WERI-Rb-1 (cell line): ENCODE measurements around the gene IMMT.

Experiments
- DNase-seq: peaks from one replicate; pipeline ENCODE4 v3.0.0-alpha.2; 2020
- H3K27ac ChIP-seq: fragments of 250-450 bp; sonication (Bioruptor Pico); 2 replicates; pipeline ENCODE4 v1.5.1; 2020; ENCODE audit warnings: mild to moderate bottlenecking, moderate library complexity
- H3K27me3 ChIP-seq: fragments of 250-450 bp; sonication (Bioruptor Pico); 2 replicates; pipeline ENCODE4 v1.5.1; 2021; ENCODE audit warnings: mild to moderate bottlenecking, low read depth, moderate library complexity; ENCODE audit not compliant: insufficient read depth, severe bottlenecking
- H3K36me3 ChIP-seq: fragments of 250-450 bp; sonication (Bioruptor Pico); 2 replicates; pipeline ENCODE4 v1.5.1; 2020; ENCODE audit warnings: mild to moderate bottlenecking, moderate library complexity
- H3K4me3 ChIP-seq: 2 replicates; pipeline ENCODE4 v1.5.1; 2011; ENCODE audit warnings: low read depth, mild to moderate bottlenecking, control low read depth, low read length
- H3K9me3 ChIP-seq: fragments of 250-450 bp; sonication (Bioruptor Pico); 2 replicates; pipeline ENCODE4 v1.5.1; 2021; ENCODE audit warnings: mild to moderate bottlenecking, moderate library complexity; ENCODE audit not compliant: severe bottlenecking
- CTCF ChIP-seq: IDR thresholded peaks from 2 replicates; pipeline ENCODE4 v1.5.1; 2011; ENCODE audit warnings: low read depth, mild to moderate bottlenecking, control low read depth, inconsistent platforms, low read length

The IMMT gene

GRCh38 chr2:86211796-86212188 lies 16.5 kb upstream of the IMMT start:
- Histone ChIP-seq H3K9me3 (no peaks in the 10 kb centered on the region), H3K36me3 (peaks cover 17% of the 10 kb centered on the region), H3K4me3 (no peak overlapping the region), H3K27me3 (no peaks in the 10 kb centered on the region), H3K27ac (no peak overlapping the region)
- TF ChIP-seq CTCF: no peak
- DNase-seq: no peak

GRCh38 chr2:86211033-86211795 lies 16.0 kb upstream of the IMMT start:
- TF ChIP-seq CTCF: no peak
- Histone ChIP-seq H3K4me3 (no peak overlapping the region), H3K27me3 (no peaks in the 10 kb centered on the region), H3K9me3 (no peaks in the 10 kb centered on the region), H3K27ac (no peak overlapping the region), H3K36me3 (peaks cover 17% of the 10 kb centered on the region)
- DNase-seq: no peak

GRCh38 chr2:86204458-86204857 lies 9.2 kb upstream of the IMMT start:
- Histone ChIP-seq H3K27me3 (no peaks in the 10 kb centered on the region), H3K27ac (no peak overlapping the region), H3K4me3 (no peak overlapping the region), H3K9me3 (no peaks in the 10 kb centered on the region), H3K36me3 (peaks cover 9% of the 10 kb centered on the region)
- no peak for DNase-seq
- TF ChIP-seq CTCF: no peak

DNA sequence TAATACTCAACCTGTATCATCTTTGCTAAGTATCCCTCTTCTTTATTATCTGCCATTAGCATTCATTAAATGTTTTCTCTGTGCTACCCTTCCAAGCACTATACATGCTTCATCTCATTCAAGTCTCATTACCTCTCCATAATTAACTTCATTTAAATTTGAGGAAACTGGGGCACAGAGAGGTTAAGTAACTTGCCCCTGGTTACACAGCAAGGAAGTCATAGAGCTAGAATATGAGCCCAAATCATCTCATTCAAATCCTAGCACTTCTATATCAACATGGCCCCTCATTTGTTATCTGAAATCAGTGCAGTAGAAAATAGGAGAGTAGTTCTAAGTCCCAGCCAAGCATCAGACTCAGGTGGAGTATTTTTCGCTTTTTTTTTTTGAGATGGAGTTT lies 8.4 kb upstream of the IMMT start:
- TF ChIP-seq CTCF: no peak
- H3K9me3 ChIP-seq: no peaks in the 10 kb centered on the region
- DNase-seq: no peak
- no peaks in the 10 kb centered on the region for H3K27me3 ChIP-seq
- no peak overlapping the region for H3K27ac ChIP-seq
- peaks cover 9% of the 10 kb centered on the region for H3K36me3 ChIP-seq
- H3K4me3 ChIP-seq: no peak overlapping the region

DNA sequence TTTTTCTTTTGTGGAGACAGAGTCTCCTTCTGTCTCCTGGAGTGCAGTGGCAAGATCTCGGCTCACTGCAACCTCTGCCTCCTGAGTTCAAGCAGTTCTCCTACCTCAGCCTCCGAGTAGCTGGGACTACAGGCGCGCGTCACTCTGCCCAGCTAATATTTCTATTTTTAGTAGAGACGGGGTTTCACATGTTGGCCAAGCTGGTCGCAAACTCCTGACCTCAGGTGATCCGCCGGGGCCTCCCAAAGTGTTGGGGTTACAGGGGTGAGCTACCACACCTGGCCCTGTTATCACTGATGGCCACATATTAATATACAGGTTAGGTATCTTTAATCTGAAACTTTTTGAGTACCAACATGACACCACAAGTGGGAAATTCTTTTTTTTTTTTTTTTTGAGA lies 7.4 kb upstream of the IMMT start:
- H3K27me3 ChIP-seq: no peaks in the 10 kb centered on the region
- no peak overlapping the region for H3K27ac ChIP-seq
- no peak overlapping the region for H3K4me3 ChIP-seq
- peaks cover 9% of the 10 kb centered on the region for H3K36me3 ChIP-seq
- no peaks in the 10 kb centered on the region for H3K9me3 ChIP-seq
- TF ChIP-seq CTCF: no peak
- DNase-seq: no peak

DNA sequence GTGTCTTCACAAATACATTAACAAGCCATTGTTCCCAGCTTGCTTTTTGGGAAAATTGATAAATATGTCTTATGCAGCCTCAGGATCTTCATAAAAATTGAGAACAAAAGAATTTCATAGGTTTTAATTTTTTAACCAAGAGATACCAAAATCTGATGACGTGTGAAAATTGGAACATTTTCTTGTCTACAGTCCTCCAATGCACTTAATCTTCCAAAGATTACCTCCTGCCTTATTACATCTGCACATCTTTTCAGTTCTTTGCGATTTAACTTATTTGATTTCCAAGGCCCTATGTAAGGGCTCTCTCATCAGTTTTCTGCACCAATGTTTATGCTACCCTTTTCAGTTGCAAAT lies 7.1 kb upstream of the IMMT start:
- peaks cover 6% of the 10 kb centered on the region for H3K36me3 ChIP-seq
- H3K4me3 ChIP-seq: no peak overlapping the region
- H3K27ac ChIP-seq: no peak overlapping the region
- DNase-seq: no peak
- no peaks in the 10 kb centered on the region for H3K9me3 ChIP-seq
- no peak for TF ChIP-seq CTCF
- H3K27me3 ChIP-seq: no peaks in the 10 kb centered on the region
